ENCODE results near the gene PDE4B.

DNA sequence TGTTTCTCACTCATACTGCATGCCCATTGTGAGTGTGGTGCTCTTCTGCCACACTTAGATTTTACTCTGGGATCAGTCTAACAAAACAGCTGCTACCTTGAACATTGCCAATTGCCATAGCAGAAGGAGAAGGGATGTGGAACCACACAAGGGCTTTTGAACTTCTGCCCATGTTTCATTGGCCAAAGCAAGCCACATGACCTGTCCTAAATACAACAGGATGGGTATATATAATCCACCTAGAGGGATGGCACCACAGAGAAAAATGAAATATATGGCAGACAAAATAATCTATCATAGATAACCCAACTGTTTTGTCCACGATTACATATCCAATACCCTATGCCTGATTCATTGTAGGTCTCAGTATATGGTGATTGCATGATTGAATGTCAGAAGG lies 26.3 kb downstream of the PDE4B start:
- TF ChIP-seq, protein P1, sequence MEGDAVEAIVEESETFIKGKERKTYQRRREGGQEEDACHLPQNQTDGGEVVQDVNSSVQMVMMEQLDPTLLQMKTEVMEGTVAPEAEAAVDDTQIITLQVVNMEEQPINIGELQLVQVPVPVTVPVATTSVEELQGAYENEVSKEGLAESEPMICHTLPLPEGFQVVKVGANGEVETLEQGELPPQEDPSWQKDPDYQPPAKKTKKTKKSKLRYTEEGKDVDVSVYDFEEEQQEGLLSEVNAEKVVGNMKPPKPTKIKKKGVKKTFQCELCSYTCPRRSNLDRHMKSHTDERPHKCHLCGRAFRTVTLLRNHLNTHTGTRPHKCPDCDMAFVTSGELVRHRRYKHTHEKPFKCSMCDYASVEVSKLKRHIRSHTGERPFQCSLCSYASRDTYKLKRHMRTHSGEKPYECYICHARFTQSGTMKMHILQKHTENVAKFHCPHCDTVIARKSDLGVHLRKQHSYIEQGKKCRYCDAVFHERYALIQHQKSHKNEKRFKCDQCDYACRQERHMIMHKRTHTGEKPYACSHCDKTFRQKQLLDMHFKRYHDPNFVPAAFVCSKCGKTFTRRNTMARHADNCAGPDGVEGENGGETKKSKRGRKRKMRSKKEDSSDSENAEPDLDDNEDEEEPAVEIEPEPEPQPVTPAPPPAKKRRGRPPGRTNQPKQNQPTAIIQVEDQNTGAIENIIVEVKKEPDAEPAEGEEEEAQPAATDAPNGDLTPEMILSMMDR (IDR thresholded peaks at IDR 0.05): no peak
- no peak for TF ChIP-seq POLR2A (IDR thresholded peaks at IDR 0.05)

Measured in heart left ventricle (tissue), 13 donors.